ENCODE results near the gene TMEM238L. TPM values are rescaled to one million over a fixed set of nuclear protein-coding genes. Genes with fewer than 3 reads are reported as not detected.

Gene TMEM238L
- total and polyA plus RNA-seq, 2 donors (not counting 3 experiments of a cell fraction or from before 2014, with no cell fraction given) = not detected

DNA sequence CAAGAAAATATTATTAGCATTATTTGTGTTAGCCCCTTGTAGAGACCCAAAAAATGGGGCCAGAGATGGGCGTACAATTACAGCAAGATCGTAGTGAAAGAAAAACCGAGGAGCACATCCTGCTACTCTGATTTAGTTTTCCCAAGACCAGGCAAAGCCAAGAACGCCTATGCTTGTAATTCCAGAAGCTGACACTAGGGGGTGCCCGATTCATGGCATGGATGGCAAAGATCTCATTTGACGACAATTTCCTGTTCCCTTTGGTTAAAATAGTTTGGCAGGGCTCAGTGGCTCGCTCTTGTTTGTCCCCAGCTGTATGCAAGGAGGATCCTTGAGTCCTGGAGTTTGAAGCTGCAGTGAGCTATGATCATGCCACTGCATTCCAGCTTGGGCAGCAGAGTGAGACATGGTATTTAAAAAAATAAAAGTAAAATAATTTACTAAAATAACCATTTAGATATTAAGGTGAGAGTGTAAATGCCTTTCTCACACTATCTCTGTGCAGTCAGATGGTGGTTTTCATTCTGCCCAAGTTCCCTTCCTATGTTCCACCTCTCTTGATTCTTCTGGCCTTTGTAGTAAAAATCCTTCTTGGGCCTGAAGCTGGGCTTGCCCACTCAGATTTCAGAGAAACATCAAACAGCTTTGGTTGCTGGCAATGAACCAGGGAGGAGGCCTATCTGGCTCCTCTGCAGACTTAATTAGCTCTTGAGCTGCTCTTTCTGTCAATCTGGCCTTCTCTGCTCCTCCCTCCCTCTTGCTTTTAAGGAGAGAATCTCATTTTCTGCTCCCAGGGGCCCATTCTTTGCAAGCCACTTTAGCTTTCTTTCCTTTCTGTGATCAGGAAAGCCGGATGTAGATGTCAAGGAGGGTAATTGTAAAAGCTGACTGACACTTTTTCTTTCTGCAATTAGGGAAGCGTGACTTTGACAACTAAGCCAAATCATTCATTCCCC is 31.2 kb downstream of the TMEM238L start:
- ChIA-PET POLR2A (no interaction called here), CTCF (interaction anchor here (0.8 to 1.2 kb wide), 3 partner anchors 13 to 126 kb away, joined by 3 to 4 read pairs (median 3); no protein-coding TSS in a partner anchor)
- Histone ChIP-seq H3K9ac (replicated peaks; ENCODE audit: extremely low read depth, insufficient read depth, low read length) (no peak overlapping the region), H3K9me3 (replicated peaks; ENCODE audit: control insufficient read depth, insufficient read depth, low read length) (no peaks in the 10 kb centered on the region), H2AFZ (ENCODE audit: low read depth, low read length) (no peak overlapping the region), H4K20me1 (replicated peaks; ENCODE audit: control insufficient read depth, extremely low read depth, insufficient read depth, low read length) (no peaks in the 10 kb centered on the region), H3K27me3 (ENCODE audit: control insufficient read depth in 2 of 2, insufficient read depth in 2 of 2, low read length in 2 of 2) (no peaks in the 10 kb centered on the region), H3K79me2 (ENCODE audit: control insufficient read depth, insufficient read depth, low read length) (no peaks in the 10 kb centered on the region), H3K4me1 (ENCODE audit: control insufficient read depth, extremely low read depth, insufficient read depth, low read length) (no peaks in the 10 kb centered on the region), H3K36me3 (ENCODE audit: control insufficient read depth in 2 of 2, extremely low read depth in 1 of 2, insufficient read depth in 2 of 2, low read length in 2 of 2) (no peaks in the 10 kb centered on the region), H3K27ac (ENCODE audit: insufficient read depth, low read depth, low read length) (no peak overlapping the region), H3K4me2 (ENCODE audit: insufficient read depth, low read length) (no peak overlapping the region), H3K9me1 (replicated peaks; ENCODE audit: control insufficient read depth, extremely low read depth, insufficient read depth, low read length) (no peaks in the 10 kb centered on the region), H3K4me3 (replicated peaks in 1 of 3; ENCODE audit: insufficient read depth in 1 of 3, low read depth in 1 of 3, low read length in 3 of 3) (no peak overlapping the region)
- FAIRE-seq (peak; percentile 71), DNase-seq (ENCODE audit: low read depth, low spot score) (no peak)
- BruUV-seq (replicated peaks) = no TSS peak
- intact Hi-C loops (cut with micrococcal nuclease) (no loop called here), dilution Hi-C loops (cut with MboI; ENCODE audit: extremely low pct_ligation_motif_present, low sequenced_read_pairs) (no loop called here)
- TF ChIP-seq EZH2 (IDR thresholded peaks at IDR 0.05; ENCODE audit: borderline replicate concordance, low read depth, low read length, severe bottlenecking) (no peak), MYC (IDR thresholded peaks at IDR 0.05; ENCODE audit: low read depth, low read length) (no peak), POLR2A (IDR thresholded peaks at IDR 0.05; ENCODE audit: low read depth, low read length) (no peak), CTCF (IDR thresholded peaks at IDR 0.05; ENCODE audit: extremely low read depth in 1 of 2, insufficient read depth in 1 of 2, low read depth in 1 of 2, low read length in 2 of 2) (peak; percentile 50 to 66), POLR2AphosphoS5 (IDR thresholded peaks at IDR 0.05; ENCODE audit: insufficient read depth, low read depth, low read length) (no peak), JUN (IDR thresholded peaks at IDR 0.05; ENCODE audit: borderline replicate concordance, insufficient read depth, insufficient read length, low read depth) (no peak), FOS (IDR thresholded peaks at IDR 0.05; ENCODE audit: borderline replicate concordance, insufficient read depth, low read length) (no peak)

All from endothelial cell of umbilical vein (primary cell).